PC-9 (cell line): ENCODE measurements around the gene SCGB1C1. TPM values are rescaled to one million over a fixed set of nuclear protein-coding genes. Genes with fewer than 3 reads are reported as not detected.

Experiments used
- BruUV-seq: library from RNA; stranded (reverse); fragments of 400-500 nt; replicated peaks from 2 replicates; lab custom pipeline; 2021; lab: Mats Ljungman, UMichigan
- CTCF ChIA-PET: fragments of 300-600 bp; sonication (Branson Sonifier 250); formaldehyde crosslinking; loops from one replicate; lab custom pipeline; 2022; ENCODE audit warnings: antibody characterized with exemption; lab: Charles Lee
- POLR2A ChIA-PET: fragments of 300-600 bp; sonication (Branson Sonifier 250); formaldehyde crosslinking; loops from one replicate; lab custom pipeline; 2022; ENCODE audit warnings: antibody characterized with exemption; ENCODE audit not compliant: unreplicated experiment; lab: Charles Lee
- DNase-seq, 2 experiments: peaks; one replicate each; pipeline versions ENCODE4 v3.0.0 to v3.0.0-alpha.2; 2015 to 2022; ENCODE audit warnings: mixed read lengths in 1 of 2
- H2AFZ ChIP-seq: fragments of 200-600 bp; sonication (generic); 2 replicates; pipeline ENCODE4 v1.8.1; 2017; ENCODE audit warnings: antibody characterized with exemption
- H3F3A ChIP-seq: fragments of 200-600 bp; sonication (generic); 2 replicates; pipeline ENCODE4 v1.8.1; 2017; ENCODE audit warnings: antibody characterized with exemption, mild to moderate bottlenecking, low read depth; ENCODE audit not compliant: insufficient read depth
- H3K27ac ChIP-seq: fragments of 200-600 bp; sonication (generic); 2 replicates; pipeline ENCODE4 v1.6.1; 2016; ENCODE audit warnings: mixed run types
- H3K27me3 ChIP-seq: fragments of 200-600 bp; sonication (generic); 2 replicates; pipeline ENCODE4 v1.6.1; 2016; ENCODE audit warnings: low read depth, mixed run types; ENCODE audit not compliant: insufficient read depth
- H3K36me3 ChIP-seq: fragments of 200-600 bp; sonication (generic); 2 replicates; pipeline ENCODE4 v1.6.1; 2016; ENCODE audit warnings: low read depth, mixed run types
- H3K4me1 ChIP-seq: fragments of 200-600 bp; sonication (generic); replicated peaks from 2 replicates; pipeline ENCODE4 v1.6.1; 2016; ENCODE audit warnings: mixed run types; ENCODE audit not compliant: insufficient read depth
- H3K4me2 ChIP-seq: fragments of 200-600 bp; sonication (generic); 2 replicates; pipeline ENCODE4 v1.6.1; 2017; ENCODE audit warnings: mixed run types
- H3K4me3 ChIP-seq: fragments of 200-600 bp; sonication (generic); 2 replicates; pipeline ENCODE4 v1.6.1; 2016; ENCODE audit warnings: mixed run types
- H3K79me2 ChIP-seq: fragments of 200-600 bp; sonication (generic); 2 replicates; pipeline ENCODE4 v1.6.1; 2017; ENCODE audit warnings: low read depth, mixed run types
- H3K9me2 ChIP-seq: fragments of 200-600 bp; sonication (generic); 2 replicates; pipeline ENCODE4 v1.8.1; 2017; ENCODE audit warnings: mild to moderate bottlenecking; ENCODE audit not compliant: insufficient read depth
- H3K9me3 ChIP-seq: fragments of 200-600 bp; sonication (generic); 2 replicates; pipeline ENCODE4 v1.8.1; 2016; ENCODE audit warnings: low read depth; ENCODE audit not compliant: insufficient read depth
- H4K20me1 ChIP-seq: fragments of 200-600 bp; sonication (generic); 2 replicates; pipeline ENCODE4 v1.8.1; 2017; ENCODE audit not compliant: insufficient read depth
- CTCF ChIP-seq: fragments of 200-600 bp; sonication (generic); conservative IDR thresholded peaks from 2 replicates; pipeline ENCODE4 v1.6.1; 2017; ENCODE audit warnings: mixed run types, antibody characterized with exemption, mild to moderate bottlenecking, moderate library complexity
- EZH2 ChIP-seq: fragments of 200-600 bp; sonication (generic); IDR thresholded peaks from 2 replicates; pipeline ENCODE4 v1.8.0; 2017; ENCODE audit warnings: antibody characterized with exemption, low read depth
- intact Hi-C: fragments of 100-400 bp; cut with micrococcal nuclease; formaldehyde crosslinking; loops from one replicate; pipeline ENCODE4 v1.10.0; 2022; ENCODE audit not compliant: unreplicated experiment
- total RNA-seq: library from RNA; stranded (reverse); gene quantifications from 2 replicates; pipeline ENCODE4 v1.2.3, GENCODE V29; 2021

The SCGB1C1 gene
- total RNA-seq, 1 experiment from 2014 or later = not detected

GRCh38 chr11:199782-200181, 6.9 kb downstream of the SCGB1C1 start:
- TF ChIP-seq CTCF (no peak), EZH2 (no peak)
- ChIA-PET CTCF (no interaction called here), POLR2A (no interaction called here)
- Histone ChIP-seq H3K79me2 (no peaks in the 10 kb centered on the region), H3K9me3 (no peaks in the 10 kb centered on the region), H3K4me1 (no peaks in the 10 kb centered on the region), H4K20me1 (no peaks in the 10 kb centered on the region), H2AFZ (no peak overlapping the region), H3K9me2 (no peaks in the 10 kb centered on the region), H3K4me3 (no peak overlapping the region), H3K27me3 (no peaks in the 10 kb centered on the region), H3K4me2 (no peak overlapping the region), H3K36me3 (no peaks in the 10 kb centered on the region), H3F3A (no peaks in the 10 kb centered on the region), H3K27ac (no peak overlapping the region)
- intact Hi-C loops = no loop called here
- no peak for DNase-seq
- no TSS peak for BruUV-seq

GRCh38 chr11:200224-201003, 7.5 kb downstream of the SCGB1C1 start:
- no TSS peak for BruUV-seq
- H2AFZ ChIP-seq = no peak overlapping the region
- no peak for TF ChIP-seq CTCF
- TF ChIP-seq EZH2 = no peak
- no peak overlapping the region for H3K4me3 ChIP-seq
- H3K27ac ChIP-seq = no peak overlapping the region
- DNase-seq = no peak
- H3K4me2 ChIP-seq = no peak overlapping the region
- H3K4me1 ChIP-seq = no peaks in the 10 kb centered on the region
- CTCF ChIA-PET = no interaction called here
- H4K20me1 ChIP-seq = peaks cover 5% of the 10 kb centered on the region; the same call in 1 of the 2 replicates
- no peaks in the 10 kb centered on the region for H3K27me3 ChIP-seq
- intact Hi-C loops = no loop called here
- no peaks in the 10 kb centered on the region for H3K36me3 ChIP-seq
- H3F3A ChIP-seq = no peaks in the 10 kb centered on the region
- H3K79me2 ChIP-seq = peaks cover 5% of the 10 kb centered on the region
- no peaks in the 10 kb centered on the region for H3K9me3 ChIP-seq
- POLR2A ChIA-PET = no interaction called here
- no peaks in the 10 kb centered on the region for H3K9me2 ChIP-seq

- Histone ChIP-seq H3K27me3 (no peaks in the 10 kb centered on the region), H3K4me3 (no peak overlapping the region), H3K4me2 (no peak overlapping the region), H3K27ac (no peak overlapping the region), H4K20me1 (peaks cover 11% of the 10 kb centered on the region; the same call in 1 of the 2 replicates), H3K36me3 (no peaks in the 10 kb centered on the region), H3K4me1 (no peaks in the 10 kb centered on the region), H2AFZ (no peak overlapping the region), H3K79me2 (peaks cover 21% of the 10 kb centered on the region), H3F3A (no peaks in the 10 kb centered on the region), H3K9me3 (no peaks in the 10 kb centered on the region), H3K9me2 (no peaks in the 10 kb centered on the region)
- TF ChIP-seq EZH2 (no peak), CTCF (no peak)
- ChIA-PET CTCF (no interaction called here), POLR2A (no interaction called here)
- intact Hi-C loops = no loop called here
- no TSS peak for BruUV-seq
- no peak for DNase-seq
Observed at GRCh38 chr11:201966-202365, 9.1 kb downstream of the SCGB1C1 start.
